GM11168 (cell line): ENCODE data around the gene MGMT.

Experiments used
- in situ Hi-C: fragments of 300-500 bp; cut with MboI; formaldehyde crosslinking; loops from one replicate; pipeline ENCODE4 v1.12.0; 2022; ENCODE audit warnings: low sequenced_read_pairs; ENCODE audit not compliant: unreplicated experiment

The MGMT gene

GRCh38 chr10:129718548-129719414 lies 251.7 kb downstream of the MGMT start:
- in situ Hi-C loops, result no loop called here

GRCh38 chr10:129719415-129719739 lies 252.3 kb downstream of the MGMT start:
- in situ Hi-C loops, result no loop called here

- in situ Hi-C loops, result no loop called here
These were observed 253.0 kb downstream of the MGMT start for GRCh38 chr10:129719889-129720590.

GRCh38 chr10:129725011-129725410 lies 258.0 kb downstream of the MGMT start:
- in situ Hi-C loops, result no loop called here

GRCh38 chr10:129725482-129725881 lies 258.4 kb downstream of the MGMT start:
- in situ Hi-C loops, result no loop called here

GRCh38 chr10:129725890-129726631 lies 259.0 kb downstream of the MGMT start:
- in situ Hi-C loops, result no loop called here

GRCh38 chr10:129727071-129727470 lies 260.0 kb downstream of the MGMT start:
- in situ Hi-C loops, result no loop called here

- in situ Hi-C loops, result no loop called here
These were observed 260.5 kb downstream of the MGMT start for GRCh38 chr10:129727495-129727894.

- in situ Hi-C loops, result no loop called here
These were observed 261.3 kb downstream of the MGMT start for GRCh38 chr10:129728246-129728820.

GRCh38 chr10:129728905-129729795 lies 262.1 kb downstream of the MGMT start:
- in situ Hi-C loops, result no loop called here

- in situ Hi-C loops, result no loop called here
These were observed 263.4 kb downstream of the MGMT start for GRCh38 chr10:129730272-129730992.

GRCh38 chr10:129730993-129731325 lies 263.9 kb downstream of the MGMT start:
- in situ Hi-C loops, result no loop called here

GRCh38 chr10:129740532-129741279 lies 273.7 kb downstream of the MGMT start:
- in situ Hi-C loops, result no loop called here

- in situ Hi-C loops, result no loop called here
These were observed 274.4 kb downstream of the MGMT start for GRCh38 chr10:129741280-129741977.

GRCh38 chr10:129741978-129742741 lies 275.1 kb downstream of the MGMT start:
- in situ Hi-C loops, result no loop called here

GRCh38 chr10:129742742-129743550 lies 275.9 kb downstream of the MGMT start:
- in situ Hi-C loops, result no loop called here
